ENCODE data around the gene LRRC27.
A peak's percentile ranks its signal among the peaks of the same experiment; 100 is the strongest.

The LRRC27 gene

DNA sequence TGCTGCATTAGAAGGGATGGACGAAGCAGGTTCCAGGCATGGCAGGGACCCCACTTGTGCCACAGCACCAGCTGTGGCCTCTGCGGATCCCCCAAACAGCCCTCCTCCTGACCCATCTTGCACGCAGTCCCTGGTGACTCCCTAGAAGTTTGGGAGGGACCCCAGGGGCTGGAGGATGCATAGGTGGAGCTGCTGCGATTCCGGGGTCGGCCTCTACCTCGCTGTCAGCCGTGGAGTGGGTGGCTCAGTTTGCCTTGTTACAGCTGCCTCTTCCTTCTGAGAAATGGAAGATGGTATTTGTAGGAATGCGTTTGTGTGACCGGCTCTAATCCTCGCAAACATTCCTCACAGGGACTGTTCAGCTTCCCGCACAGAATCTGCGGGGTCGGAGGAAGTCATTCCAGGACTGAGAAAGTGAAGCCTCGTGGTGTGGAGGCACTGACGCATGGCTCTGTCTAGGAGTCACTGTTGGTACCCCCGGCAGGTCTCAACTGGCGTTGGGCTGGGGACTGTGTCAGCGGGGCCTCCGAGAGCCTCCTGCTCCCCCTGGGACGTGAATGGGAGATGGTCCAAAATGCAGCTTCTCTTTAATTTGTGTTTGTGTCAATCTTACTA is 82.5 kb downstream of the LRRC27 start:
- no peak for DNase-seq (ENCODE audit: low spot score)

DNA sequence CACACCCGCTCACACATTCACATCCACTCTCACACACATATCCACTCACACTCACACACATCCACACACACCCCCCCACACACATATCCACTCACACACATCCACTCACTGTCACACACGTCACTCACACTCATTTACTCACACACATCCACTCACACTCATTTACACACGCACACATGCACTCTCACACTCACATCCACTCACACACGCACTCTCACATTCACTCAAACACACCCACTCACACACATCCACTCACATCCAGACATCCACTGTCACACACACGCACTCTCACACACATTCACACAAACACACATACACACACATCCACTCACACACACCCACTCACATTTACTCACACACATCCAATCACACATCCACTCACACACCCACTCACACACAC is 83.3 kb downstream of the LRRC27 start:
- DNase-seq (ENCODE audit: low spot score), result no peak

DNA sequence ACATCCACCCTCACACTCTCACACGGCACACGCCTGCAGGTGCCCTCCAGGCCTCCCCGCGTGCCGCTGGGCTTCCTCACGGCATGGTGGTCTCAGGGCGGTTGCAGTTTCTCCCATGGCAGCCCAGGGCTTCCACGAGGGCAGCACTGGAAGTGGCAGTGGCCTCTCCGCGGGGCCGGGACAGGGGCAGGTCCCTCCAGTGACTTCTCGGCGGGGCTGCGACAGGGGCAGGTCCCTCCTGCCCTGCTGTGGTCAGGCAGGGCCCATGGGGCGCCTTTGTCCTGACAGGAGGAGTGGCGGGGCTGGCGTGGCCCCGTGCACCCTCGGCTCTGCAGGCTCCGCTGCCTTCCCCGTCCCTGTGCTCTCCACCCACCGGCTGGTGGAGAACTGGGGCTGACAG is 84.0 kb downstream of the LRRC27 start:
- no peak for DNase-seq (ENCODE audit: low spot score)

DNA sequence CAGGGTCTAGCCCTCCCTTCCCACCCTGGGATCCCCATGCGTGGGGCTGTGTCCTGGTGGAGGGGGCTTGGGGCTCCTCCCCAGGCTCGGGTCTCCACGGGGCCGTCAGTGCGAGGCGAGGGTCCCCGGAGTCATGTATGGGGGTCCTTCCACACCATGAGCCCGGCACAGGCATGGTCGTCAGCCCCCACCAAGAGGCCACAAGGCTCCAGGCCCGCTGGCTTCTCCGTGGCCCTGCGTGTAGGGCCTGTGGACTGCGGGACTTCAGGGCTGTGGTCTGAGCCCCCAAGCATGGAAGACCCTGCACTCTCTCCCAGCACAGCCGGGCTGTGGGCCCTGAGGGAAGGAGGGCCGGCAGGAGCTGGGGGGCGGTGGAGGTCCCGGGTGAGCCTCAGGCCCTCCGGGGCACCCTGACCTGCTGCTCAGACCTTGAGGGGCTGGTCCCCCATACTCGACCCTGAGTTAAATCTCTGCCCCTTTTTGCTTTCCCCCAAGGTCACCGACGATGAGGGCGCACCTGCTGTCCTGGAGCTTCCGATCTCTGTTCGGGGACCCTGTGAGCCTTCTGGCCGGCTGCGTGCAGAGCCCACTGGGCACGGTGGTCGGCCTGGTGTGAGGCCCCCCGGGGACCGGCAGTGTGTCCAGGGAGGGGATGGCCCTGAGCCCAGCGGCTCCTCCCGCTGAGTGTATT is 84.7 kb downstream of the LRRC27 start:
- DNase-seq (ENCODE audit: low spot score), result no peak

DNA sequence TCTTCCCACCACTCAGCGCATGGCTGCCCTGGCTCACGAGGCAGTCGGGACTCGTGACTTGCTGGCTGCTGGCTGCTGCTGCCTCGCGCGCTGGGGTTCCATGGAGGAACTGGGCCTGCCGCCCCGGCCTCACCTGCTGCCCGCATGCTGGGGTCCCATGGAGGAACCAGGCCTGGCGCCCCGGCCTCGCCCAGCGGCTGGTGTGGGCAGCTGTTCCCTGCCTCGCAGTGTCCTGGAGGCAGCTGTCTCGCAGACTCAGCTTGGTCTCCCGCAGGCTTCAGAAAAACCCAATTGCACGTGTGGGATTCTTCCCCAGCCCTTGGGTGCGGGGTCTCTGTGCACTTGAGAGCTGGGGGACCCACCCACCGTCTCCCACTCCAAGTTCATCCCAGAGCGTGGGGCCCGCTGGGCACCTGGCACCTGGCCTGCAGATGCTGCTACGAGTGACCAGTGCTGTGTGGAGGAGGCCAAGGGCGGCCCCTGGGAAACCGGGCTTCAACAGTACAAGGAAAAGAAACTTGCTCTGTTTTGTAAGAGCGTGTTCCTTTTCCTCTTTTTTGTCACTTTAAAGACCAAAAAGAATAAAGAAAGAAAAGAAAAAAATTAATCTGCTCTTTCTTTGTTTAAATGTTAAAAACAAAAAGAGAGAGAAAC is 85.4 kb downstream of the LRRC27 start:
- no peak for DNase-seq (ENCODE audit: low spot score)

DNA sequence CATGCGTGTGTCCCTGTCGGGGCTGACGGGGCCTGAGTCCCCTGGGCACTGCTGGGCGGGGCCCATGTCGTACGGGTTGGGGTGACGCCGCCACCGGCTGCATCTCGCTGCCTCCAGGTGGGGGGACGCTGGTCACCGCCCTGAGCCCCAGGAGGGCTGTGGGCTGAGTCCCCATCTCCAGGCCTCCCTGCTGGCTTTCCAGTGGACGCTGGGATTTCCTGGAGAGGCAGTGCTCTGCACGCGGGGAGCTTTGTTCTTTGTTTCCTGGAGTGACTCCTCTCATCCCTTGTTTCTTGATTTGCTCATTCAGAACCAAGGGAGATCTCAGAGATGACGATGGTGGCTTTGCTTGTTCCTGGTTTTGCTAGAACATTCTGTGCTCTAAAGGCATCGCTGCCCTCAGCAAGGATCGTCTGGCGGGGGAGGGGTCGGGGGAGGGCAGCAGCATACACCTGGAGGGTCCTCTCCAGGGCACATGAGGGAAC is 86.0 kb downstream of the LRRC27 start:
- no peak for DNase-seq (ENCODE audit: low spot score)

DNA sequence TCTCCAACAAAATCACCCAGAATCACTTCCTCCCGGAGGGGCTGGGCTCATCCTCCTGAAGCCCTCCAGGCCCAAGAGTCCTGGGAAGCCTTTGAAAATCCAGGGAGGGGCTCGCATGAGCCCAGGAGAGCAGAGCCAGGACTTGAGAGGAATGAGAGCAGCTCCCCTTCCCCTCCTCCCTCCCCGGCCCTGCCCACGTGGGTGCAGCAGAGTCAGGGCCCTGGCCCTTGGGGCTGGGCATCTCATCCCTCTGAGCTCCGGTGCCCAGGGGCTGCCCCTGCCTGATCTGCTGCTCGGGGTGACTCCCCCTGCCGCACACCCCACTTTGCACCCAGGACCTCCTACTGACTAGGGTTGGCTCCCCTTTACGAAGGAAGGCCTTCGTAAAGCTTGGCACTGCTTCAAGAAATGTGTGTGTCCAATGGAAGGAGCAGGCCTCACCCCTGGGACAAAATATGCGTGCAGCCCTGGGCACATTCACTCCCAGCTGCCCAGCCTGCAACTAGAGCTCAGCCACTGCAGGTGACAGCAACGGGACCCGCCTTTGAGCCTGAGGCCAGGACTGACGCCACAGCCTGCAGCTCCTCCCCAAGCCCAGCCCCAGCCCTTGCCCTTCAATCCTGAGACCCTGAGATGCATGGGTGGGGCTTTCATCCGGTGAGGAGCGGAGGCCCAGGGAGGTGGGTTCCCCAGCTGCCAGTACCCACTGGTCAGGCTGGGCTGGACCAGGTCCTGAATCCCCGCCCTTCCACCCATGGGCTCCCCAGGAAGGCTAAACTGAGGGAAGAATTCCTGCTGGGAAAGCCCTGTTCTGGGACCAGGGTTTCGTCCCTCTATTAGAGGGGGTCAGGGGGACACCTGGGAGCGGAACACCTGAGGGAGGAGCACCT is 86.8 kb downstream of the LRRC27 start:
- DNase-seq (ENCODE audit: low spot score), result no peak

DNA sequence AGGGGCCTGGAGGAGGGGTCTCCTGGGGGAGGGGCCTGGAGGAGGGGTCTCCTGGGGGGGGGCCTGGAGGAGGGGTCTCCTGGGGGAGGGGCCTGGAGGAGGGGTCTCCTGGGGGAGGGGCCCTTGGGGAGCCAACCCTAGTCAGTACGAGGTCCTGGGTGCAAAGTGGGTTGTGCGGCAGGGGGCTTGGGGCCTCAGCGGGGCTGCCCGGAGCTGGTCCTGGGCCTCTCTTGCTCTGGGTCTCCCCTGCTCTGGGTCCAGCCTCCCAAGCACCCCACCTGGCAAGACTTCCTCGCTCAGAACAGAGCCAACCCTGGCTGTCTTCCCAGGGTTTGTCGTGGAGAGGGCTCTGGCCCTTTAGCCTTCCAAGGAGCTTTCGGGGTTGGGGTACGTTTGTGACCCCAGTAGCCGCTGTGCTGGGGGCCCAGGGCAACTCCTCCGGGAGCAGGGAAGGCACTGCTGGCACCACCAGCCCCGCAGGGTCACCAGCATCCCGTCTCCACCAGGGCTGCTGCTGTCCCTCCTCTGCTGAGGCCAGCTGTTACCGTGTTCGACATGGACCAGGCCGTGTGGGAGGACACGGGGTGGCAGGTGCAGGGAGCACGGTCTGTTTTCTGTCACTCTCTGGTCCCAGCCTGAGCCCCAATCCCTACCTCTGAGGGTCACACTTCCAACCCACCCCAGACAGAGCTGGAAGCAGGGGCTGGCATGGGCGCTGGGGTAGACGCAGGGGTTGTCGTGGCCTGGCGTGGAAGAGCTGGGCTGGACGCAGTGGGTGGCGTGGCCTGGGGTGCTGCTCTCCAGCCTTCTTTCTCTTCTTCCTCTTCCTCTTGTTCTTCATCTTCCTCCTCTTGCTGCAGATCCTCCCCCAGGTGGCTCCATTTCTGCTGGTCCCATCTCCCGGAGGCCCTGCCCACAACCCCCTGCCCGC is 87.8 kb downstream of the LRRC27 start:
- DNase-seq (ENCODE audit: low spot score), result no peak

DNA sequence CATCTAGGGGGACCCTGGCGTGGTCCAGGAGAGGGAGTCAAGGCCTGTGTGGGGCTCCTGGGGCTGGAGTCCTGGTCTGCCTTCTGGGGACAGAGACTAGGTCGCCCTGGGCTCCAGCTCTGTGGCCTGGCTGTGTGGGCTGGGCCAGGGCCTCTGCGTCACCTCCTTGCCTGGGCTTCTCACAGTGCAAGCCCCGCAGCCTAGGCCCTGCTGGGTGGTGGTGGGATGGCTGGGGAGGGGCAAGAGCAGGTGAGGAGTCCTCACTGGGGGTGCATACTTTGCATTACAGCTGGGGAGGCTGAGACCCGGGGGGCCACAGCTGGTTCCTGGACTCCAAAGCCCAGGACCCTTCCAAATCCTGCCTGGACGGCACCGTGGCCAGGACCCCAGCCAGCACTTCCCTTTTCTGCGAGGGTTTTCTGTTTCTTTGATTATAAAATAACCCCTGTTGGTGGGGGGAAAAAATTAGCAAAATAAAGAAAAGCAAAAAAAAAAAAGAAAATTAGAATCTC is 88.5 kb downstream of the LRRC27 start:
- DNase-seq (ENCODE audit: low spot score), result no peak

DNA sequence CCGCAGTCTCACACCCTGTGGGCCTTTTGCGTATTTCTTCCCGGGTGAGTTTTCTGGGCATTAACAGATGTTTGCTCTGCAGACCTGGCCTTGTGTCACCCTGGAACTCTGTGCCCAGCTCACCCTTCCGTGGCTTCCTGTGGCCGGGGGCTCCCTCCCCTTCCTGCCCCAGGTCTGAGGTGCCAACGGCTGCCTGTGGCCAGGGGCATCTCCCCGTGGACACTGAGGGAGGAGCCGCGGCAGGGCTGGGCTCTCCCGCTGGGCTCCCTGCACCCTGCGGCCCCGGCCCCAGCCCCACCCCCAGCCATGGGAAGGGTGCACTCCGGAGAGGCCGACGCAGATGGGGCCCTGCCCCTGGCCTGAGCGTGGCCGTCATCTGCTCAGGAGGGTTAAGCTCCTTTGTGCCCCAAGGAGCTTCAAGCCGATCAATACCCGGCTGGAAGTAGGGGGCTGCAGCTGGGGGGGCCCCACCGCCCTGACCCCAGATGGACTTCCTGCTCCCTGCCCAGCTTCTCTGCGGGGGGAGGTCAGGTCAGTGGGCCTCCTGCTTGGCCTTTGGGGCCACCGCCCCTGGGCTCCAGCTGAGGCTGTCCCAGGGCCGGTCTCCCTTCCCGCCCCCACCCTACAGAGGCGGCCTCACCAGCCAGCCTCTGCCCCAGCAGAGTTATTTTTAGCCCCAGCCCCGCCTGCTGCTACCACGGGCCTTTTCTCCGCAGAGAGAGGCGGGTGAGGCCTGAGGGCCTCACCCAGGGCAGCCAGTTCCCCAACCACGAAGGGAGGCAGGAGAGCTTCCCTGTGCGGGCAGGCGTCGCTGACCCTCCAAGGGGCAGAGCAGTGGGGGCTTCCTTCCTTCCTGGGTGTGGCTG is 89.2 kb downstream of the LRRC27 start:
- peak; percentile 55 for DNase-seq (ENCODE audit: low spot score)

DNA sequence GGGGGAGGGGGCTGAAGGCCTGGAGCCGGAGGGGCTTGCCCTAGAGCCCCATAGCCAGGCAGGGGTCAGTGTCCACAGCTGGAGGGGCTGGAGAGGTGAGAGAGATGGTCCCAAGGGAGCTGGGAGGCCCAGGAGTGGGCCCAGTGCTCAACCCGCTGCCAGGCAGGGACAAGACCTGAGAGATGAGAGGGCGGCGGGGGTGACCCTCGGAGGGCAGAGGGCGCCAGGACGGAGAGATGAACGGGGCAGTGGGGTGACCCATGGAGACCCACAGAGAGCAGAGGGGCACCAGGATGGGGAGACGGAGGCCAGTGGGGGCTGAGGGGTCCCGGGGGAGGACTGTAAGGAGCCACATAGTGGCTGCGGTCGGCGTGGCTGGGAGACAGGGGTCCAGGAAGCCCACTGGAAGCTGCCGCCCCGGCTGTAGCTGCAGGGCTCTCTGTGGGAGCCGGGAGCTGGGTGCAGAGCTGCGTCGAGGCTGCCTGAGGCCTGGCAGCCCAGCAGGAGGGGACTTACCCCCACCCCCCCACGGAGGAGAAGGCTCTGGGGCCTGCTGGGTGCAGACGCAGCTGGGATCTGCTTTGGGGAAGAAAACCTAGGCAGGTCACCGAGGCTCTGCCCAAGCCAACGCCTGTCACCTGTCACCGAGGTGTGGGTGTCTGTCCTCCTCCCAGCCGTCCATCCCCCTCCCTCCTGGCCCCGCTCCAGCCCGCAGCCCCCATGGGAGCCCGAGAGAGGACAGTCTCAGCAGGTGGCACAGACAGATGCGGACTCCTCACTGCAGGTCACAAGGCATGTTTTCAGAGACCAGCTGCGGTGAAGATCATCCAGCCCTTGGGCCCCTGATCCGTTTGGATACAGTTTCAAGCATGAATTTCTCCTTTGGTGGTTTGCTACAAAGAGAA is 90.1 kb downstream of the LRRC27 start:
- DNase-seq (ENCODE audit: low spot score), result no peak

DNA sequence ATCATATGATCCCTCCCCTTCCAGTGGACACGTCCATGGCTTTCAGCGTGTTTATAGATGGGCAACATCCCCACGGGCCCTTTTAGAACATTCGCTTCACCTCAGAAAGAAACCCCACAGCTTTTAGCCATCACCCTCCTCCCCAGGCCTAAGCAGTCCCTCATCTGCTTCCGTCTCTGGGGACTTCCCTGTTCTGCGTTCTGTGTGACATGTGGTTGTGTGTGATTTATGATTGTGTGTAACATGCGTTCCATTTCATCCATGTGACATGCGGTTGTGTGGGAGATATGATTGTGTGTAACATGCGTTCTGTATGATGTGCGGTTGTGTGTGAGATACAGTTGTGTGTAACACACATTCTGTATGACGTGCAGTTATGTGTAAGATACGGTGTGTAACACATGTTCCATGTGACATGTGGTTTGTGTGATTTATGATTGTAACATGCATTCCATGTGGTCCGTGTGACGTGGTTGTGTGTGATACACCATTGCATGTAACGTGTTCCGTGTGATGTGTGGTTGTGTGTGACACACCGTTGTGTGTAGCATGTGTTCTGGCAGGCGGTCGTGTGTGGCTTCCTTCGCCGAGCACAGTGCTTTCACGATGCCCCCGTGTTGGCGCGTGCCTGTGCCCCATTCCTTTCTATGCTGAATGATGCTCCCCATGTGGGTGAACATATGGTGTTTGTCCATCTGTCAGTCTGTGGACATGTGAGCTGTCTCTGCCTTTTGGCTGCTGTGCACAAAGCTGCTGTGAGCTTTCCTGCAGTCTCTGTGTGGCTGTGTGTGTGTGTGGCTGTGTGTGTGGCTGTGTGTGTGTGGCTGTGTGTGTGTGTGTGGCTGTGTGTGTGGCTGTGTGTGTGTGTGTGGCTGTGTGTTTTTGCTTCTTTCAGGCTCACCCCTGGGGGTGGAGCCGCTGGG is 91.2 kb downstream of the LRRC27 start:
- peak; percentile 57 for DNase-seq (ENCODE audit: low spot score)

DNA sequence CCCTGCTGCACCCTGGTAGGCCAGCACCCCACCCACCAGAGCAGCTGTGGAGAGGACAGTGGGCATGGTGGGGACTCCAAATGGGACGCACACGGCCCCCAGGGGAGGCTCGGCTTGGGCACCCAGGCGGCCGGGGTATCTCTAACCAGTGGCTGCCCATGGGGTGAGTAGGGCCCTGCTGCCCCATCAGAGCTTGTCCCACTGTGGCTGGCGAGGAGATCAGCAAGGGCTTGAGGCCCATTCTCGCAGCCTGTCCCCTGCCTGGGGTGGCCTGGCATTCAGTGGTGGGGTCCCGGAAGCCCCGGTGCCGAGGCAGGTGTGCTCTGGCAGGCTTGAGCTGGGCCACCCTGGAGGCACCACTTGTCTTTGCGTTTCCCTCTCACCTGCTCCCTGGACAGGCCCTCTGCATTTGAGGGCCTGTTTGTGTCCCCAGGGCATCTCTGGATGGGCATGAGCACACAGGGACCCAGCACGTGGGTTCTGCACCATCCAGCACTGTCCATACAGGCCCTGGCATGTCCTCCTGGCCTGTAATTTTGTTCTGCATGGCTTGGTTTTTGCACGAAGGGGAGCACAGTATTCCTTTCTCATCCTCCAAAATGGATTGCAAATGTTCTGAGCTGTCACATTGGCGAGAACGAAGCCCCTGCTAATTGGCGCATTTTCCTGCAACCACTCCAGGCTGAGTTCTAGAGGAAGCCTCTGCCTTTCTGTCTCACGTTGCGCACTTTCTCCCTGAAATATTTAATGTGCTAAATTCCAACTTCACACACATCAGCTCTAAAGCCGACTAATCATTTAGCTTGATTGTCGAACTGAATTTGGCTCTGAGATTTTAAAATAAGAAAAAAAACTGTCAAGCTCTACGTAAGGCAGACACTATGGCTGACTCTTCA is 92.2 kb downstream of the LRRC27 start:
- no peak for DNase-seq (ENCODE audit: low spot score)

DNA sequence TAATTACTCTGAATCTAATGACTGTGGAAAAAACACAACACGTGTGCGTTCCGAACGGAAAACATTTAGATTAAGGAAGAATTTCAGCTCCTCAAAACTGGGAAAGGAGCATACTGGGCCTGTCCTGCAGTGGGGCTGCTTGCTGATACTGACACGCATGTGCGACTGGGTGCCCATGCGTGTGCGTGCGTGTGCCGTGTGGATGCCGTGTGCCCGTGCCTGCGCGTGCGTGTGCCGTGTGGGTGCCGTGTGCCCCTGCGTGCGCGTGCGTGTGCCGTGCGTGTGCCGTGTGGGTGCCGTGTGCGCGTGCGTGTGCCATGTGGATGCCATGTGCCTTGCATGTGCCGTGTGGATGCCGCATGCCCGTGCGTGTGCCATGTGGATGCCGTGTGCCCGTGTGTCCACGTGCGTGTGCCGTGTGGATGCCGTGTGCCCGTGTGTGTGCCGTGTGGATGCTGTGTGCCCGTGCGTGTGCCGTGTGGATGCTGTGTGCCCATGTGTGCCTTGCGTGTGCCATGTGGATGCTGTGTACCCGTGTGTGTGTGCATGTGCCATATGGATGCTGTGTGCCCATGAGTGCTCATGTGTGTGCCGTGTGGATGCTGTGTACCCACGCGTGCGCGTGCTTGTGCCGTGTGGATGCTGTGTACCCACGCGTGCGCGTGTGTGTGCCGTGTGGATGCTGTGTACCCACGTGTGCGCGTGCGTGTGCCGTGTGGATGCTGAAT is 93.2 kb downstream of the LRRC27 start:
- DNase-seq (ENCODE audit: low spot score), result no peak

DNA sequence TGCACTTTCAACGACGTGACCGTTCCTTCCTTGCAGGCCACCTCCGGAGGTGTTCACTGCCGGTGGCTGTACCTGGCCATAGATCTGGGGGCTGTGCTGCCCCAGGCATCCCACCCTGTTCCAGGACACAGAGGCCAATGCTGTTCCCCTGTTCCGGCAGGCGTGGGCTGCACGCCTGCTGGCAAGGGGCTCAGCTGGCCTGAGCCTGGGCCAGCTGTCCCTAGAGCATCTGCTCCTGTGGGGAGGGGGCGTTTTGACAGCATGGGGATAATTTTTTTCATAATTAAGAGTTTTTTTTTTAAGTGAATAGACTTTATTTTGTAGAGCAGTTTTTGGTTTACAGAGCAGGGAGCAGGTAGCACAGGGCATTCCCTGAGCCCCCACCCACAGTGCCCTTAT is 93.8 kb downstream of the LRRC27 start:
- DNase-seq (ENCODE audit: low spot score), result no peak

All from pons (tissue), 1 donor.